GOT3 (cell line): Measurements from ENCODE around the gene GCNA.

ENCODE experiments used
- DNase-seq: peaks from one replicate; lab custom pipeline; 2025; ENCODE audit warnings: mixed read lengths; lab: John Stamatoyannopoulos, UW

The GCNA gene

GRCh38 chrX:71615954-71616353, 37.7 kb downstream of the GCNA start:
- DNase-seq = no peak

DNA sequence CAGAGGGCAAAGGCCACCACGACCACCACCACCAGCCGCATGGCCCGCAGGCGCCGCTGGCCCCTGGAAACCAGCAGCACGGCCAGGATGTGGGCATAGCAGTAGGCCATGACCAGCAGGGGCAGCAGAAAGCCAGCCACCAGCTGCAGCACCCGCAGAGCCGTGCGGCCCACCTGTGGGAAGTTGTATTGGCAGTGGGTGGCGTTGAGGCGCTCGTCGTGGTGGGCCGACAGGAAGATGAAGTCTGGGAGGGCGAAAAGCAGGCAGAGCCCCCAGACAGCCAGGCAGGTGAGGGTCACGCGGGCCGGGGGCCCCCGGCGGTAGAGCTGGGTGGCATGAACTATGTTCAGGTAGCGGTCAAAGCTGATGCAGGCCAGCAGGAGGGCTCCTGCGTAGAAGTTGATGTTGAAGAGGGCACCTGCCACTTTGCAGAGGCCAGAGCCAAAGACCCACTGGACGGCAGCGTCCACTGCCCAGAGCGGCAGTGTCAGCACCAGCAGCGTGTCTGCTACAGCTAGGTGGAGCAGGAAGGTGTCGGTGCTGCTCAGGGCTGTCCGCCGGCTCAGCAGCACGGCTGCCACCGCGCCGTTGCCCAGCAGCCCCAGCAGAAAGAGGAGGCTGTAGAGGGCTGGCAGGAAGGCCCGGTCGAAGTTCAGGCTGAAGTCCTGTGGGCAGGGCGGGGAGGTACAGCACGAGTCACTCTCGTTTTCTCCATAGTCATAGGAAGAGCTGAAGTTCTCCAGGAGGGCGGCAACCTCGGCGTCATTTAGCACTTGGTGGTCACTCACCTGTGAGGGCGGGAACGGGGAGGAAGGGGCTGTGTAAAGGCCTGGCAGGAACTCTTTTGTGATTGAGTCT, 38.7 kb downstream of the GCNA start:
- DNase-seq = no peak

DNA sequence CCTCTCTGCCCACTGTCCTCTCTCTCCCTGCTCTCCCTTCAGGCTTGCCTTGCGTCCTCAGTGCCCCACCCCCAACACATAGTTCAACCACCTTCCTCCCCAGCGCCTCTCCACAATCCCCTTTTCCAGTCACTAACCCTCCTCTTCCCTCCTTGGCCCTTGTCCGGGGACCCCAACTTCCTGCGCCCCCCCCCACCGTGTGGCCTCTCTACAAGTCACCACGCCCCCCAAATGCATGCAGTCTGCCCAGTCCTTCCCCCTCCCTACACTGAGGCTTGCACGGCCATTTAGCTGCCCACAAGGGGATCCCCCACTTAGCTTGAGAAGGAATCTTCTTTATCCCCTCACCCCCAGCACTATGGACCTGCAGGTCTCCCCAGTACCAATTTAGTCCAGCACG, 39.5 kb downstream of the GCNA start:
- DNase-seq = no peak

DNA sequence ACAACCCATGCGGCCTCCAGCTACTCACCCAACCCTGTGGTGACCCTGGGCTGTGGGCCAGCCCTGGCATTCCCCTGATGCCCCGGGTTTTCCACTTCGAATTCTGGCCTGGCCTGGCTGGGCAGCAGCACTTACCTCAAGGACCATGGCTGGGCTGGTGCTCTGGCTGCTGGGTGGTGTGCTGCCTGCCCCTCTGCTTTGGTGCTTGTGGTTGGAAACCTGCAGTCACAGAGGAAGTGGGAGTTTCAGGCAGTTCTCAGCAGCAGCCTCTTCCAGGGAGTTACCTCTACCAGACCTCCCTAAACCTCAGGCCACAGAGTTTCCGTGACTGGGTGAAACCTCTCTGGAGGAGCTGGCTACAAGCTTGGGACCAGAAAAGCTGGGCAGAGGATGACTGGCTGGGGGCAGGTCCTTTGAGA, 40.1 kb downstream of the GCNA start, which contains the start of gene CXCR3:
CXCR3 (minus strand) TSS at position 209 of the 419 bp plus-strand sequence; CDS start at position 147, 62 bp downstream.
- DNase-seq = no peak

GRCh38 chrX:71618787-71619186, 40.5 kb downstream of the GCNA start:
- no peak for DNase-seq

DNA sequence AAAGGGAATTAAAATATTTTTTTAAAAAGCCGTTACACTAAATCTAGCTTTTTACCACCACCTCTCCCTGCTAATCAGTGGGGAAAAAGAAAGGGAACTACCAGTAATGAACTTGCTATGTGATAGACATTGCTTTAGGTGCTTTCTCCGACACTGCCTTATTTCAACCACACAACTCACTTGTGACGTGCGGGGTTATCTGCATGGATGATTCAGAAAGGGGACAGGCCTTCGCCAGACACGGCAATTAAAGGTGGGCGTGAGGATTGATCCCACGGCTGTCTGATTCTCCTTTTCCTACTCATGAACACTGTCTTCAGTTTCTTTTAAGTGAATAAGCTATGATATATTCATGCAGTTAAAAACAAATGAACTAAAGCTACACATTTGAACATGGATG, 41.0 kb downstream of the GCNA start:
- DNase-seq = no peak

DNA sequence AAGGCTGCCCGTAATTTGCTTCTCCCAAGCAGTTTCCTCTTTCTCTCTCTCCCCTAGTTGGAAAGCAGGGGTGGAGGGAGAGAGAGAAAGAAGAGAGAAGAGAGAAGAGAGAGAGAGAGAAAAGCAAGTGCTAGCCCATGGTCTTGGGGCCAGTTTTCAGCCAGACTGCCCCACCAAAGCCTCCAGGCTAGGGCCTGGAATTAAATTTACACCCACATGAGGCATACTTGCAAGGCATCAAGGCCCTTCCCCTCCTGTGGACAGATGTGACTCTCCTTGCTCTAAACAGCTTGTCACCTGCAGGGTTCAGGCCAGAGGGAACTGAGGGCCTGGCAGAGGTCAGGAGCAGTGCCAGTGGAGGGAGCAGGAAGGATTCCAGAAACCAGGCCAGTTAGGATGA, 41.7 kb downstream of the GCNA start:
- no peak for DNase-seq

DNA sequence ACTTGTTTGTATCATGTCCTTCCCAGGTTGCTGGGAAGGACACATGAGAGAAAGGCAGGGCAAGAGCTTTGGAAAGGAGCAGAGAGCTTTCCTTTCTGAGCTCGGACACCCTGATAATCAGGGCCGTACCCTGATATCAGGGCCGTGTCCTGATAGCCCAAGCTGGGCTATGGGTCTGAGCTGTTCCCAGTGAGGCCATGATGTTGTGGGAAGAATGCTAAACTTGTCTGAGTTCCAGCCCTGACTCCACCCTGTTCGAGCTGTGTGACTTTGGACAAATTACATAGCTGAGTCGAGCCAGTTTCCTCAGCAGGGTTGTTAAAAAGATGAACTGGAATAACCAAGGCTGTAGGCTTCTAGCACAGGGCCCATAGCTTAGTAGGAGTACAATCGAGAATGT, 43.4 kb downstream of the GCNA start:
- no peak for DNase-seq

- DNase-seq = no peak
These were observed 43.9 kb downstream of the GCNA start for GRCh38 chrX:71622032-71622575.

GRCh38 chrX:71622576-71623450, 44.6 kb downstream of the GCNA start:
- no peak for DNase-seq

GRCh38 chrX:71623714-71624113, 45.5 kb downstream of the GCNA start:
- DNase-seq = no peak

DNA sequence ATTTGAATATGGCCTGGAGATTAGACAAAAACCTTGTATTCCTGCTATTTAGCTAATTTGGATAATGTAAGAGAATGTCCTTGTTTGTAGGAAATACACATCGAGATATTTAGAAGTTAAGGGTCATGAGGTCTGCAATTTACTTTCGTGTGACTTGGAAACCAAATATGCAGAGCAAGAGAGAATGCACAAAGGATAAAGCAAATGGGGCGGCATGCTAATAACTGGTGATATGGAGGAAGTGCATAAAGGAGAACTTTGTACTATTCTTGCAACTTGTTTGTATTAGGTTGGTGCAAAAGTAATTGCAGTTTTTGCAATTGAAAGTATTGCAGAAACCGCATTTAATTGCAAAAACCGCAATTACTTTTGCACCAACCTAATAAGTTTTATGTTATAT, 47.2 kb downstream of the GCNA start:
- no peak for DNase-seq

GRCh38 chrX:71626576-71626975, 48.3 kb downstream of the GCNA start:
- no peak for DNase-seq

GRCh38 chrX:71627588-71628404, 49.6 kb downstream of the GCNA start:
- DNase-seq = no peak

GRCh38 chrX:71629467-71629866, 51.2 kb downstream of the GCNA start:
- DNase-seq = no peak

DNA sequence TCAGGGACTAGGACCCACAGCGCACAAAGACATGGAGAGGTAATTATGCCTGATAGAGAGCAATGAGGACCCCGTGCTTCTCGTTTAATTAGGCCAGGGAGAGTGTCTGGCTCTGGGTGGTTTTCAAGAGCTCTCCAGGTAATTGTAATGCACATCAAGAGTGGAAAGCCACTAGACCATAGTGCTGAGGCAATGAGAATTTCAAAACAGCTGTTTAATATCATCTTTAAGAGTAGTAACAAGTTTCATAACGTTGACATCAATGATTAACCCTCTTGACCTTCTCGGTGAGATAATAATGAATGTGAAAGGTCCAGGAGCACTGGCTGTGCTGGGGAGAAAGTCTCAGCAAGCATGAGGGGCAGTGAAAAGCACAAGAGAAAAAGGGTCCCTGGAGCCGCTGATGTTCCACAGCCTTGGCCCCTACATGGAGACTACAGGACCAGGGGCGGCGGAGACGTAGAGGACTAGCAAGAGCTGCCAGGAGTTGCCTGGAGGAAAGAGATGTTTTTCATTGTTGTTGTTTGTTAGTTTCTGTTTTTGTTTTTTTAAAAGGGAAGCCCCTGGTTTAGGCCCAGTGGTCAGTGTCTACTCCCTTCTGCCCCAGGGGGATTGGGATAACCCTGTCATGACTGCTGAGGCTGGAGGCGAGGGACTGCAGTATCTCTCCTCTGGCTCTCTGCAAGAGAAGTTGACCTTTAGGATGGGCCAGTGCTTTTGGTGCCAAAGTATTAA, 54.9 kb downstream of the GCNA start:
- no peak for DNase-seq

- DNase-seq = no peak
These were observed 56.1 kb downstream of the GCNA start for GRCh38 chrX:71634366-71634765.

DNA sequence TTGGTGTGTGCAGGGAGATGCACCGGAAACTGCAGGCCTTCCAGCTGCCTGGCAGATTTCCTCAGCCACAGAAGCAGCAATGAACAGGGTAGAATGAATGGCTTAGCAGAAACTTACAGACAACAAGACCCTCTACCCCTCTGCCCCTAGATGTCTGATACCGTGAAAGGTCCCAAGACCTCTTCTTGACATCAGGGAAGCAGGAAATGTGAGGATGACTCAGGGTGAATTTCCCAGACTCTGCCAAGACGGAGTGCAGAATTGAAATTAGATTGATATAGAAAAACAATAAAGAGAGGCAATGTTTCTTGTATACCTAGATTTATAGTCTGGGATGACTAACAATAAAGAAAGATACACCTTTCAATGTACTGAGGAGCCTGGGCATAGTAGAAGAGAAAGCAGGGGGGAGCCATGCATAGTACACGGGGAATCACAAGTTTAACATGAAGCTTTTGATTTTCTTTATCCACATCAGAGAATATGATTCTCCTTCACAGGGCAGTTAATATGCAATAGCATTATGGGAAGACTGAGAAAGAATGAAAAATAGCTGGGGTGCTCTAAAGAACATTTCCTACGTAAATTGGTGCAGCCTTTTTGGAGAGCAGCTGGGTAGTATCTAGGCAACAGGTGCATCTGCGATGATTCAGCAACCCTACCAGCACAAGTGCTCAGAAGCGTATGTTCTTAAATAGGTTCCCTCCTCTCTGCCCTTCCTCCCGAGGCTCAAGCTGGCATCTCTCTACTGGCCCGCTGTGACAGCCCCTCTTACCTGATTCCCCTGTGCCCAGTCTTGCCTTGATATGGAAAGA, 58.4 kb downstream of the GCNA start:
- no peak for DNase-seq

DNA sequence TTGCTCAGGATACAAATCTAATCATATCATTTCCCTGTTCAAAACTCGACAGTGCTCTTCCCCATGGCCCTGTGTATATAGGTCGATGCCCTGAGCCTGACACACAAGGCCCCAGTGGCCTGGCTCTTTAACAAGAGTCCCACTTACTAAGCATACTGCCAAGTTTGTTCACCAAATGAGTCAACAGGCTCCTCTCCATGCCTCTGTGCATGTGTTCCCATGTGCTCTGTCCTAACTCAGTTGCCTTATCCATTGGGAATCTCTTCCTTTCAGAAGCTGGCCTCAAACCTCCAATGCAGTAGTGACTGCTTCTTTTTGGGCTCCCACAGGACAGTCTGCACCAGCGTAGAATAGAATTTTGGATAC, 59.0 kb downstream of the GCNA start:
- DNase-seq = no peak

DNA sequence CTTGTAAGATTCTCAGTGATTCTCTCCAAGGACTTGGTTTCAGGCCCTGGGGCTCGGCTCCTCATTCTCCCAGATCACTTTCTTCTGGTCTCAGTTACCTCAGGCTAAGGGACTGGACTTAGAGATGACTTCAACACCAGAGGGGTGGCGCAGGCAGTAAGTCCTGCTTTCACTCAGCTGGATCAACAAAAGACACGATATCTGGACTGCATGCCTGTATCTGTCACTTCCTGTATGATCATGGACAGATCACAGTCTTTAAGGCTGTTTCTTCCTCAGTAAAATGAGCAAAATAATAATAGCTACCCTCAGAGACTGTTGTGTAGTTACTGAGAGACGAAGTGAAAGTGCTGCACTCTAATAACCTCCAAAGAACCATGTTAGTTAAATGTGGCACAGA, 59.6 kb downstream of the GCNA start:
- no peak for DNase-seq
